ENCODE data around the gene PER3. TPM values are rescaled to one million over a fixed set of nuclear protein-coding genes. Genes with fewer than 3 reads are reported as not detected.

Gene PER3
- total and polyA plus RNA-seq, 4 donors = 3.3 to 21.0 (median 6.2) TPM

DNA sequence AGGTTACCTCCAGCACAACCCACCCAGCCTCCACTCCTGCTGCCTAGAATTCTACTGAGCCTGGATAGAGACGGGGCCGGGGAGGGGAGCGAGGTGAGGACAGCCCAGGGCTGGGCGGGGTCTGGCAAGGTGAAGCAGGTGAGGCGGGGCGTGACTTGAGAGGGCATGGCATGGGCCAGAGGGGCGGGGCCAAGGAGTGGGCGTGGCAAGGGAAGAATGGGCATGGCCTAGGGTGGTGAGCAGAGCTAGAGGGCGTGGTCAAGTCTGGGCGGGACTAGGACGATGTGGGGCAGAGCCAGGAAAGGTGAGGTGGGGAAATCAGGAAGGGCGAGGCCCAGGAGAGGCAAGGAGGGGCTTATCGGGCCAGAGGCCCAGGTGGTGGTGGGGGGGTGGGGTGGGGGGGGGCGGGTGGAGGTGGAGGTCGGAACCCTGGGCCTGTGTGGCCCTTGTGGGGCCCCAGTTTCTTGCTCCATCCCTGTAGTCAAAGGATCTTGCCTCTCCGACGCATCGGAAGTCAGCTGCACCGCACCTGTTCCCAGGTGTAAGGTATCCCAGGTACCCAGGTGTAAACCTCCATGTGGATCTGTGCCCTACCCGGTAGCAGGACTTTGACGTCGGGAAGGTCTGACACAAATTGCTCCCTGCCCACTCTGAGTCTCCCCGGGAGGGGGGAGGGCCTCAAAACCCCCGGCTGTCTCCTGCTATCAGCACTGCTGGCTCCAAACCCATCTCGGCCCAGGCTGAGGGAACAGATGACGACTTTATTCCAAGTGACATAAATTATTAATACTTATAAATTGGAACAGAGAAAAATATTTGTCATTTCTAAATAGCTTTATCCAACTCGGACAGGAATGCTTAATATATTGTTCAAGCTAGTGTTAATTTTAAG, 101.7 kb downstream of the PER3 start:
- DNase-seq (ENCODE audit: low spot score) = no peak

DNA sequence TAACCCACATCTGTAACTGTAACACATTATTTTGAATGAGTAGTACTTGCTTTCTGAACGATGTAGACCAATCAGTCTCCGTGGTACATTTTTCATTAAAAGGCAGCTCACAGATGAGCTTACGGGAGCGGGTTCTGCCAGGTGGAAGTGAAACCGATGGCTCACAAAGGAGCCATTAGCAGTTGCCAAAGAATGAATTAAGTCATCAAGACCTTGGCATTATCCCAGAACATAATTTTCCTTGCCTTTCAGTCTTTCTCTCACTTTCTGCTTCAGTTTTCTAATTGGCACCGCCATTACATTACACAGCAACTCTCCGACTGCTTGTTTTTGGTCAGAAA, 102.3 kb downstream of the PER3 start:
- TF ChIP-seq HNF4G (IDR thresholded peaks at IDR 0.05) (no peak), RXRA (IDR thresholded peaks at IDR 0.05) (no peak), NR2F2 (IDR thresholded peaks at IDR 0.05) (no peak), SP1 (IDR thresholded peaks at IDR 0.05) (no peak), FOXA2 (IDR thresholded peaks at IDR 0.05) (no peak), RAD21 (IDR thresholded peaks at IDR 0.05) (no peak), YY1 (IDR thresholded peaks at IDR 0.05) (no peak), JUND (IDR thresholded peaks at IDR 0.05) (no peak), FOXA1 (IDR thresholded peaks at IDR 0.05) (no peak), GABPA (IDR thresholded peaks at IDR 0.05 in 1 of 2, conservative IDR thresholded peaks at IDR 0.05 in 1 of 2) (no peak)
- TF ChIP-seq, protein P1, sequence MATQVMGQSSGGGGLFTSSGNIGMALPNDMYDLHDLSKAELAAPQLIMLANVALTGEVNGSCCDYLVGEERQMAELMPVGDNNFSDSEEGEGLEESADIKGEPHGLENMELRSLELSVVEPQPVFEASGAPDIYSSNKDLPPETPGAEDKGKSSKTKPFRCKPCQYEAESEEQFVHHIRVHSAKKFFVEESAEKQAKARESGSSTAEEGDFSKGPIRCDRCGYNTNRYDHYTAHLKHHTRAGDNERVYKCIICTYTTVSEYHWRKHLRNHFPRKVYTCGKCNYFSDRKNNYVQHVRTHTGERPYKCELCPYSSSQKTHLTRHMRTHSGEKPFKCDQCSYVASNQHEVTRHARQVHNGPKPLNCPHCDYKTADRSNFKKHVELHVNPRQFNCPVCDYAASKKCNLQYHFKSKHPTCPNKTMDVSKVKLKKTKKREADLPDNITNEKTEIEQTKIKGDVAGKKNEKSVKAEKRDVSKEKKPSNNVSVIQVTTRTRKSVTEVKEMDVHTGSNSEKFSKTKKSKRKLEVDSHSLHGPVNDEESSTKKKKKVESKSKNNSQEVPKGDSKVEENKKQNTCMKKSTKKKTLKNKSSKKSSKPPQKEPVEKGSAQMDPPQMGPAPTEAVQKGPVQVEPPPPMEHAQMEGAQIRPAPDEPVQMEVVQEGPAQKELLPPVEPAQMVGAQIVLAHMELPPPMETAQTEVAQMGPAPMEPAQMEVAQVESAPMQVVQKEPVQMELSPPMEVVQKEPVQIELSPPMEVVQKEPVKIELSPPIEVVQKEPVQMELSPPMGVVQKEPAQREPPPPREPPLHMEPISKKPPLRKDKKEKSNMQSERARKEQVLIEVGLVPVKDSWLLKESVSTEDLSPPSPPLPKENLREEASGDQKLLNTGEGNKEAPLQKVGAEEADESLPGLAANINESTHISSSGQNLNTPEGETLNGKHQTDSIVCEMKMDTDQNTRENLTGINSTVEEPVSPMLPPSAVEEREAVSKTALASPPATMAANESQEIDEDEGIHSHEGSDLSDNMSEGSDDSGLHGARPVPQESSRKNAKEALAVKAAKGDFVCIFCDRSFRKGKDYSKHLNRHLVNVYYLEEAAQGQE (IDR thresholded peaks at IDR 0.05) = no peak
- TF ChIP-seq, protein P2, sequence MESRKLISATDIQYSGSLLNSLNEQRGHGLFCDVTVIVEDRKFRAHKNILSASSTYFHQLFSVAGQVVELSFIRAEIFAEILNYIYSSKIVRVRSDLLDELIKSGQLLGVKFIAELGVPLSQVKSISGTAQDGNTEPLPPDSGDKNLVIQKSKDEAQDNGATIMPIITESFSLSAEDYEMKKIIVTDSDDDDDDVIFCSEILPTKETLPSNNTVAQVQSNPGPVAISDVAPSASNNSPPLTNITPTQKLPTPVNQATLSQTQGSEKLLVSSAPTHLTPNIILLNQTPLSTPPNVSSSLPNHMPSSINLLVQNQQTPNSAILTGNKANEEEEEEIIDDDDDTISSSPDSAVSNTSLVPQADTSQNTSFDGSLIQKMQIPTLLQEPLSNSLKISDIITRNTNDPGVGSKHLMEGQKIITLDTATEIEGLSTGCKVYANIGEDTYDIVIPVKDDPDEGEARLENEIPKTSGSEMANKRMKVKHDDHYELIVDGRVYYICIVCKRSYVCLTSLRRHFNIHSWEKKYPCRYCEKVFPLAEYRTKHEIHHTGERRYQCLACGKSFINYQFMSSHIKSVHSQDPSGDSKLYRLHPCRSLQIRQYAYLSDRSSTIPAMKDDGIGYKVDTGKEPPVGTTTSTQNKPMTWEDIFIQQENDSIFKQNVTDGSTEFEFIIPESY (IDR thresholded peaks at IDR 0.05) = no peak
- TF ChIP-seq, protein P3, sequence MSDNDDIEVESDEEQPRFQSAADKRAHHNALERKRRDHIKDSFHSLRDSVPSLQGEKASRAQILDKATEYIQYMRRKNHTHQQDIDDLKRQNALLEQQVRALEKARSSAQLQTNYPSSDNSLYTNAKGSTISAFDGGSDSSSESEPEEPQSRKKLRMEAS (IDR thresholded peaks at IDR 0.05) = no peak
- Histone ChIP-seq H3K27me3 (ENCODE audit: control insufficient read depth in 4 of 4, insufficient read depth in 4 of 4, low read length in 3 of 4) (peaks cover 0 to 5% (median 2%) of the 10 kb centered on the region in 4 donors), H3K27ac (ENCODE audit: low read depth in 1 of 2, low read length in 2 of 2) (no peak overlapping the region), H3K36me3 (ENCODE audit: control insufficient read depth in 4 of 4, insufficient read depth in 3 of 4, low read depth in 1 of 4, low read length in 3 of 4) (no peaks in the 10 kb centered on the region), H3K4me3 (ENCODE audit: low read depth in 1 of 3, low read length in 3 of 3) (no peak overlapping the region), H3K9ac (ENCODE audit: low read depth in 1 of 2, low read length in 2 of 2) (no peak overlapping the region), H3K4me1 (ENCODE audit: control insufficient read depth in 4 of 4, insufficient read depth in 4 of 4, low read length in 3 of 4) (peaks cover 0 to 1% (median 0%) of the 10 kb centered on the region in 4 donors), H3K9me3 (ENCODE audit: control insufficient read depth in 4 of 4, low read length in 3 of 4) (no peaks in the 10 kb centered on the region)
- 78% methylated on average over 7 of the region's 7 CpGs for WGBS
- DNase-seq (ENCODE audit: low spot score) = no peak

More for the DNA sequence above, 101.7 kb downstream of the PER3 start:
- no peak for TF ChIP-seq HNF4G (IDR thresholded peaks at IDR 0.05)
- TF ChIP-seq, protein P4, sequence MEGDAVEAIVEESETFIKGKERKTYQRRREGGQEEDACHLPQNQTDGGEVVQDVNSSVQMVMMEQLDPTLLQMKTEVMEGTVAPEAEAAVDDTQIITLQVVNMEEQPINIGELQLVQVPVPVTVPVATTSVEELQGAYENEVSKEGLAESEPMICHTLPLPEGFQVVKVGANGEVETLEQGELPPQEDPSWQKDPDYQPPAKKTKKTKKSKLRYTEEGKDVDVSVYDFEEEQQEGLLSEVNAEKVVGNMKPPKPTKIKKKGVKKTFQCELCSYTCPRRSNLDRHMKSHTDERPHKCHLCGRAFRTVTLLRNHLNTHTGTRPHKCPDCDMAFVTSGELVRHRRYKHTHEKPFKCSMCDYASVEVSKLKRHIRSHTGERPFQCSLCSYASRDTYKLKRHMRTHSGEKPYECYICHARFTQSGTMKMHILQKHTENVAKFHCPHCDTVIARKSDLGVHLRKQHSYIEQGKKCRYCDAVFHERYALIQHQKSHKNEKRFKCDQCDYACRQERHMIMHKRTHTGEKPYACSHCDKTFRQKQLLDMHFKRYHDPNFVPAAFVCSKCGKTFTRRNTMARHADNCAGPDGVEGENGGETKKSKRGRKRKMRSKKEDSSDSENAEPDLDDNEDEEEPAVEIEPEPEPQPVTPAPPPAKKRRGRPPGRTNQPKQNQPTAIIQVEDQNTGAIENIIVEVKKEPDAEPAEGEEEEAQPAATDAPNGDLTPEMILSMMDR (IDR thresholded peaks at IDR 0.05; ENCODE audit: low read depth, low read length, missing input control) = no peak
- TF ChIP-seq RAD21 (IDR thresholded peaks at IDR 0.05) = no peak
- TF ChIP-seq TAF1 (conservative IDR thresholded peaks at IDR 0.05) = no peak
- TF ChIP-seq NR2F2 (IDR thresholded peaks at IDR 0.05) = no peak
- no peak for TF ChIP-seq EGR1 (IDR thresholded peaks at IDR 0.05; ENCODE audit: low read depth in 2 of 2)
- 27% methylated on average over 27 of the region's 27 CpGs for WGBS
- H3K36me3 ChIP-seq (ENCODE audit: control insufficient read depth in 4 of 4, insufficient read depth in 3 of 4, low read depth in 1 of 4, low read length in 3 of 4) = no peaks in the 10 kb centered on the region
- no peak overlapping the region for H3K4me3 ChIP-seq (ENCODE audit: low read depth in 1 of 3, low read length in 3 of 3)
- H3K27me3 ChIP-seq (ENCODE audit: control insufficient read depth in 4 of 4, insufficient read depth in 4 of 4, low read length in 3 of 4) = peaks cover 0 to 5% (median 2%) of the 10 kb centered on the region in 4 donors
- H3K9me3 ChIP-seq (ENCODE audit: control insufficient read depth in 4 of 4, low read length in 3 of 4) = no peaks in the 10 kb centered on the region
- peaks cover 0 to 1% (median 0%) of the 10 kb centered on the region in 4 donors for H3K4me1 ChIP-seq (ENCODE audit: control insufficient read depth in 4 of 4, insufficient read depth in 4 of 4, low read length in 3 of 4)
- H3K27ac ChIP-seq (ENCODE audit: low read depth in 1 of 2, low read length in 2 of 2) = no peak overlapping the region
- H3K9ac ChIP-seq (ENCODE audit: low read depth in 1 of 2, low read length in 2 of 2) = no peak overlapping the region
